ENCODE data around the gene TNFSF15.

- TF ChIP-seq POLR2A (IDR thresholded peaks at IDR 0.05): no peak
- TF ChIP-seq CTCF (IDR thresholded peaks at IDR 0.05): no peak
Measured at GRCh38 chr9:114806526-114806900, 674 bp upstream of the TNFSF15 start.

All from adrenal gland (tissue), 5 donors.